GM18951 (cell line): ENCODE results near the gene RBFOX2.

ENCODE experiments used
- POLR2A ChIP-seq: IDR thresholded peaks from 4 replicates; pipeline ENCODE4 v1.6.1; 2011; ENCODE audit warnings: mild to moderate bottlenecking; ENCODE audit not compliant: insufficient read length, insufficient read depth; ENCODE audit errors: extremely low read depth
- in situ Hi-C: fragments of 300-500 bp; cut with MboI; formaldehyde crosslinking; loops from one replicate; pipeline ENCODE4 v1.12.0; 2022; ENCODE audit warnings: low sequenced_read_pairs, mixed read lengths, inconsistent platforms; ENCODE audit not compliant: unreplicated experiment

RBFOX2 gene

GRCh38 chr22:35688913-35689675 lies 339.5 kb downstream of the RBFOX2 start:
- in situ Hi-C loops, result no loop called here
- TF ChIP-seq POLR2A, result no peak
